ENCODE results near the gene SORBS2.

SORBS2 gene

GRCh38 chr4:185599553-185600243 lies 212.3 kb downstream of the SORBS2 start:
- no peak for TF ChIP-seq CTCF (conservative IDR thresholded peaks at IDR 0.05; ENCODE audit: low read depth, low read length)
- H3K4me3 ChIP-seq (ENCODE audit: low read length), result no peak overlapping the region
- no peak for DNase-seq (ENCODE audit: low read depth)

GRCh38 chr4:185598846-185599552 lies 213.0 kb downstream of the SORBS2 start:
- DNase-seq (ENCODE audit: low read depth), result no peak
- TF ChIP-seq CTCF (conservative IDR thresholded peaks at IDR 0.05; ENCODE audit: low read depth, low read length), result no peak
- no peak overlapping the region for H3K4me3 ChIP-seq (ENCODE audit: low read length)

GRCh38 chr4:185597532-185598188 lies 214.3 kb downstream of the SORBS2 start:
- TF ChIP-seq CTCF (conservative IDR thresholded peaks at IDR 0.05; ENCODE audit: low read depth, low read length), result peak; percentile 100
- no peak overlapping the region for H3K4me3 ChIP-seq (ENCODE audit: low read length)
- DNase-seq (ENCODE audit: low read depth), result peak; percentile 51

GRCh38 chr4:185592845-185593488 lies 219.0 kb downstream of the SORBS2 start:
- no peak for DNase-seq (ENCODE audit: low read depth)
- TF ChIP-seq CTCF (conservative IDR thresholded peaks at IDR 0.05; ENCODE audit: low read depth, low read length), result no peak

GRCh38 chr4:185592438-185592837 lies 219.6 kb downstream of the SORBS2 start:
- H3K4me3 ChIP-seq (ENCODE audit: low read length), result no peak overlapping the region
- no peak for DNase-seq (ENCODE audit: low read depth)
- no peak for TF ChIP-seq CTCF (conservative IDR thresholded peaks at IDR 0.05; ENCODE audit: low read depth, low read length)

More at GRCh38 chr4:185592845-185593488, 219.0 kb downstream of the SORBS2 start:
- H3K4me3 ChIP-seq (ENCODE audit: low read length), result no peak overlapping the region

GRCh38 chr4:185591679-185592141 lies 220.3 kb downstream of the SORBS2 start:
- H3K4me3 ChIP-seq (ENCODE audit: low read length), result no peak overlapping the region

More at GRCh38 chr4:185591679-185592141, 220.3 kb downstream of the SORBS2 start:
- DNase-seq (ENCODE audit: low read depth), result no peak
- TF ChIP-seq CTCF (conservative IDR thresholded peaks at IDR 0.05; ENCODE audit: low read depth, low read length), result no peak

Data from retinal pigment epithelial cell (primary cell).